ENCODE data around the gene KRT38. TPM values are rescaled to one million over a fixed set of nuclear protein-coding genes. Genes with fewer than 3 reads are reported as not detected.

KRT38 gene
- total RNA-seq, 2 donors from 2014 or later: not detected

DNA sequence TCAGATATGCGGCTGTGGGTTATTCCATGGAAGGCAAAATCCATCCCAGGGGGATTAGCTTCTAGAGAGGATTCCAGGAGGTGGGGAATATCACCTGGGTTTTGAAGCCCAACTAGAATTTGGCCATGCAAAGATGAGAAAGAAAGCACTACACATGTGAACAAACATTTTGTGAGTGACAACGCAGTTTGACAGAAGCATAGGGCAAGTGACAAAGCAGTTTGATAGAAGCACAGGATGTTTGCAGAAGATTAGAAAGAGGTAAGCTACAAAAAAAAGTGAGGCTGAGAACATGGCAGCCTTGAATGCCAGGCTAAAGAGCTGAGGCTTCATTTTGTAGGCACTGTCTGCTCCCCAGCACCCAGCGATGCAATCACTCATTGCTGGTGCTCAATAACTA lies 12.3 kb upstream of the KRT38 start:
- no peaks in the 10 kb centered on the region for H3K4me1 Mint-ChIP-seq (ENCODE audit: low read depth)
- no peaks in the 10 kb centered on the region for H3K27me3 Mint-ChIP-seq (ENCODE audit: low read depth)
- no peak overlapping the region for H3K27ac Mint-ChIP-seq
- peaks cover 0 to 2% of the 10 kb centered on the region in 2 donors for H3K9me3 Mint-ChIP-seq
- no peak for ATAC-seq (replicated peaks in 1 of 2)
- no peak for DNase-seq
- H3K36me3 Mint-ChIP-seq (ENCODE audit: insufficient read depth in 2 of 2): no peaks in the 10 kb centered on the region
- no peak overlapping the region for H3K4me3 Mint-ChIP-seq

DNA sequence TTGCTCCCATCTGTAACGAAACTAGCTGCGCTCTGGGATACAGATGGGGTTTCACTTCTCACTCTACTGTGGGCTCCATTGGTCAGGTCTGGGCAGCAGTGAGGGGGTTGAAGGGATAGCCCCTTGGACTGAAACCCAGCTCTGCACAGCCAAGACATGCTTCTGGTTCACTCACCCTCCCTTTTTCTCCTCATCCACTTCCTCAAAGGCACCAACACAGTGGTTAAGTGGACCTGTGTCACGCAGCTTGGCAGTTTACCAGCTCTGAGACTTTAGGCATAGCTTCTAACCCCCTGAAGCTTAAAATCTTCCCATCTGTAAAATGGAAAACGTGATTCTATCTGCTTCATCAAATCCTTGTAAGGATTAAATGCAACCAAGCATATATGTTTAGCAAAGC lies 11.5 kb upstream of the KRT38 start:
- DNase-seq: no peak
- H3K9me3 Mint-ChIP-seq: peaks cover 0 to 2% of the 10 kb centered on the region in 2 donors
- no peaks in the 10 kb centered on the region for H3K4me1 Mint-ChIP-seq (ENCODE audit: low read depth)
- H3K4me3 Mint-ChIP-seq: no peak overlapping the region
- H3K27me3 Mint-ChIP-seq (ENCODE audit: low read depth): no peaks in the 10 kb centered on the region
- ATAC-seq (replicated peaks in 1 of 2): no peak
- H3K27ac Mint-ChIP-seq: no peak overlapping the region
- no peaks in the 10 kb centered on the region for H3K36me3 Mint-ChIP-seq (ENCODE audit: insufficient read depth in 2 of 2)

DNA sequence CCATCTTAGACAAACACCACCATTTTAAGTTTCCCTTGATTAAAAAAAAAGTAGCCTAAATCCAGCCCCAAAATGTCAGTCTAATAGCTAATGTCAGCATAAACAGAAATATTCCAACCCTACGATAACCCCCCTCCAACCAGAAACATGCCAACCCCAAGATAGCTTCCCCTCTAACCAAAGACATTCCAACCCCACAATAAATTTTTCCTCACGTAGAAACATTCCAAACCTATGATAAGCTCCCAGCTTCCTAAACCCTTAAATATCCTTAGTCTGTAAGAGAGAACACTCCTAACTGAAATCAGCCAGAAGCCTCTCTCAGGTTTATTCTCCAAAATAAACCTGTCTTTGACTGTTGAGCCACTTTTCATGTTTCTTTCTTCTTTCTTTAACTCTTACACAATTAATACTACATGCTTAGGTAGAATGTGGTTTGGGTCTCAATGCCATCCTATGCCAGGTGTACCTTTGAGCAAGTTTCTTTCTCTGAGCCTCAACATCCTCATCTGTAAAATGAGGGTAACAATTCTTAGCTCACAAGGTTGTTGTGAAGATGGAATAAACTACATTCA lies 10.5 kb upstream of the KRT38 start:
- no peak for ATAC-seq (replicated peaks in 1 of 2)
- no peak for DNase-seq
- Mint-ChIP-seq H3K4me1 (ENCODE audit: low read depth) (no peaks in the 10 kb centered on the region), H3K9me3 (peaks cover 0 to 2% of the 10 kb centered on the region in 2 donors), H3K4me3 (no peak overlapping the region), H3K27ac (no peak overlapping the region), H3K36me3 (ENCODE audit: insufficient read depth in 2 of 2) (no peaks in the 10 kb centered on the region), H3K27me3 (ENCODE audit: low read depth) (no peaks in the 10 kb centered on the region)

DNA sequence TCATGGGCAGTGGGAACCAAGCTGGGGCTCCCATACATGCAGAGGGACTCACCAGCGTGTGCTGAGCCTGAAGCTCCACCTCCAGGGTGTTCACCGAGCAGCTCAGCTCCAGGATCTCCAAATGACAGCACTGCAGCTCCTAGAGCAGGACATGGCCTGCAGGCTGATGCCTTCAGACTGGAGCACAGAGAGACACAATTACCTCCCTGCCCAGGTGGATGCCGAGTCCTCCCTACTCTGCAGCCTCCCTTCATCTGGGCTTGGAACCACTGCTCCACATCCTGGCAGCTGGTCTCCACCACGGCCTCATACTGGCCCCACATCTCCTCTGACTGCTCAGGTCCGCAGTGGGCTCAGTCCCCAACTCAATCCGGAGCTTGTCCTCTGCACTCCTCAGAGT lies 8.2 kb upstream of the KRT38 start:
- no peak overlapping the region for H3K27ac Mint-ChIP-seq
- DNase-seq (no peak), ATAC-seq (replicated peaks in 1 of 2) (no peak)
- no peaks in the 10 kb centered on the region for H3K4me1 Mint-ChIP-seq (ENCODE audit: low read depth)
- no peak overlapping the region for H3K4me3 Mint-ChIP-seq
- H3K27me3 Mint-ChIP-seq (ENCODE audit: low read depth): no peaks in the 10 kb centered on the region
- H3K36me3 Mint-ChIP-seq (ENCODE audit: insufficient read depth in 2 of 2): no peaks in the 10 kb centered on the region
- peaks cover 0 to 2% of the 10 kb centered on the region in 2 donors for H3K9me3 Mint-ChIP-seq

DNA sequence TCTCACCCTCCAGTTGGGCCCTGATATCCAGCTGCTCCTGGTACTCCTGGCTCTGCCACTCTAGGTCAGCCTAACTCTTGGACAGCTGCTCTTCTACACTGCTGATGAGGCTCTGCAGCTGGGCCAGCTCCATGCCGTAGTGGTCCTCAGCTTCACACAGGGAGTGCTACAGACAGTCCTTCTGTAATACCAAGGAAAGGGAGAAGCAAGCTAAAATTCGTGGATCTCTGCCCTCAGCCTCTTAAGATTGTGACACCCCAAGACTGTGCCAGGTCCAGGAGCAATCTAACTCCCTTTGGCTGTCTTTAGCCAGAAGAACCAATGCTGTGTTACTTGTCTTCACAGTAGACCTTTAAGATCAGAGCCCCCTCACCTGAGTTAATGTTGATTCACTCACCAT lies 7.7 kb upstream of the KRT38 start:
- ATAC-seq (replicated peaks in 1 of 2): no peak
- H3K4me3 Mint-ChIP-seq: no peak overlapping the region

DNA sequence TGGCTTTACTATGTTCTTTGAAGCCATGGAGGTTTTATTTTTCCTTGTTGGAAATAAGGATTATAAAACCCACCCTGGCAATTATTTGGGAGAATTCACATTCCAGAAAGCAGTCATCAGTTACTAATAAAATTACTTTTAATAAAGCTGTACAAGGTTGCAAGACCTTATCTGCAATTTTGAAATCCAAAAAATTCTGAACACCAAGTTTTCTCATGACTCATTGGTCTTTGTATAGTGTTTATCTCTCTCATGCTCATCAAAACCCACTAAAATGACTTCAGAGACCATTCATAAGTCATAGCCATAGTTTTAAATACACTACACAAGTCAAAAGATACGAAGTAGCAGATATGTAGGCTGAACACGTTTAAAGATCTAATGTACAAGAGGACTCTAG lies 6.0 kb upstream of the KRT38 start:
- DNase-seq: no peak
- Mint-ChIP-seq H3K4me3 (no peak overlapping the region), H3K27me3 (ENCODE audit: low read depth) (peaks cover 12% of the 10 kb centered on the region), H3K36me3 (ENCODE audit: insufficient read depth in 2 of 2) (no peaks in the 10 kb centered on the region), H3K27ac (no peak overlapping the region), H3K9me3 (no peaks in the 10 kb centered on the region), H3K4me1 (ENCODE audit: low read depth) (no peaks in the 10 kb centered on the region)
- peak in 1 of 2 donors; percentile 33 for ATAC-seq (replicated peaks in 1 of 2)

More for the DNA sequence above, 7.7 kb upstream of the KRT38 start:
- Mint-ChIP-seq H3K27me3 (ENCODE audit: low read depth) (no peaks in the 10 kb centered on the region), H3K27ac (no peak overlapping the region), H3K36me3 (ENCODE audit: insufficient read depth in 2 of 2) (no peaks in the 10 kb centered on the region), H3K9me3 (peaks cover 0 to under 1% of the 10 kb centered on the region in 2 donors), H3K4me1 (ENCODE audit: low read depth) (no peaks in the 10 kb centered on the region)
- no peak for DNase-seq

DNA sequence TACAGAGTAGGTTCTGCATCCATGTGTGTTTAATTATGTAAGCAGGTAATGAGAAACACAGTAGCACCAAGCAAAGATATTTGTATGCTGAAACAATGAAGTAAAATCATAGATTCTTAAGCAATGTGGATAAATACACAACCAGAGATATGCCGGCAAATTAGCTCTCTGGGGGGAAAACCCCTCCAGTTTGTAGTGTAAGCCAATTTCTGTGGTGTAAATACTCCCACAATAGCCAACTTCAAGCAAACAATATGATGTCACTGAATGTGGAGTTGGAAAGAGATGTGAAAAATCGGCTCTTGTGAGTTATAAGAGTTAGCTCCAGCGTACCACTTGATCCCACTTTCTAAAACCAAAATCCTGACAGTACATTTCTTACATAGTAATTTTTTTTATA lies 3.9 kb upstream of the KRT38 start:
- H3K9me3 Mint-ChIP-seq: no peaks in the 10 kb centered on the region
- no peak overlapping the region for H3K4me3 Mint-ChIP-seq
- H3K4me1 Mint-ChIP-seq (ENCODE audit: low read depth): no peaks in the 10 kb centered on the region
- DNase-seq (no peak), ATAC-seq (replicated peaks in 1 of 2) (no peak)
- H3K36me3 Mint-ChIP-seq (ENCODE audit: insufficient read depth in 2 of 2): no peaks in the 10 kb centered on the region
- peaks cover 14% of the 10 kb centered on the region for H3K27me3 Mint-ChIP-seq (ENCODE audit: low read depth)
- no peak overlapping the region for H3K27ac Mint-ChIP-seq

DNA sequence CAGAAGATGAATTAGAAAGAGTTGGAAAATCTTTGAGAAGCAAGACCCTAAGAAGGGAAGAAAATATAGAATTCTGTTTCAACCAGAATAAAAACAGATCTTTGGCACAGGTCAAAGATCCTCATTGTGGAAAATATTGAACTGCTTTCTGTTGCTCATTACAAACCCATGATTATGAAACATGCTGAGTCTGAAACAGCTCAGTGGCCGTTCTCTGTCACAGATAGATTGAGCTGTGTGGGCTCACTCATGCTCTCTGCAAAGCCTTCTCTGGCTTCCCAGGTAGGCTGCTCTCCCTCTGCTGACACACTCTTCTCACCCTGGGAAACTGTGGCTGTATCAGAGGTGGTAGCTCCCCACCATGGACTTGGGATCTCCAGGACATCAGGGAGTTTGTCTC lies 3.4 kb upstream of the KRT38 start:
- Mint-ChIP-seq H3K4me1 (ENCODE audit: low read depth) (no peaks in the 10 kb centered on the region), H3K36me3 (ENCODE audit: insufficient read depth in 2 of 2) (no peaks in the 10 kb centered on the region), H3K27ac (no peak overlapping the region), H3K4me3 (no peak overlapping the region), H3K27me3 (ENCODE audit: low read depth) (peaks cover 14% of the 10 kb centered on the region), H3K9me3 (no peaks in the 10 kb centered on the region)
- DNase-seq (no peak), ATAC-seq (replicated peaks in 1 of 2) (peak in 1 of 2 donors; percentile 54)

DNA sequence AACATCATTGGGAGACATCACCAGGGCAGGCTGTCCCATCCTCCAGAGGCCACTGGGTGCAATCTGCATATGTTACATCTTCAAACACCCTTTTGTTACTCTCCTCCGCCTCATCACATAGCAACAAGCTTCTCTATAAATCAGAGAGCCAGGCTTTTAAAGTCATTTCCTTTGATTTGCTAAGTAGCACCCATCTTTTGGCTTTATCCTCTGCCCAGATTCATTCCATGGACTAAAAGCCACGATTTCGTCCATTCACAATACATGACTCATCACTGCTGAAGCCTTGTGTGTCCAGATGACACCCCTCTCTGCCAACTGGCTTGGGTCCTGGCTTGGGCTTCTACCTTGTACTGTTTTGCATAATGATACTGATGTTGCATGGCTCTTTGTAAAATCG lies 2.0 kb upstream of the KRT38 start:
- Mint-ChIP-seq H3K27me3 (ENCODE audit: low read depth) (peaks cover 14% of the 10 kb centered on the region), H3K4me3 (no peak overlapping the region), H3K36me3 (ENCODE audit: insufficient read depth in 2 of 2) (no peaks in the 10 kb centered on the region), H3K27ac (no peak overlapping the region), H3K4me1 (ENCODE audit: low read depth) (no peaks in the 10 kb centered on the region), H3K9me3 (no peaks in the 10 kb centered on the region)
- DNase-seq: no peak
- ATAC-seq (replicated peaks in 1 of 2): no peak

DNA sequence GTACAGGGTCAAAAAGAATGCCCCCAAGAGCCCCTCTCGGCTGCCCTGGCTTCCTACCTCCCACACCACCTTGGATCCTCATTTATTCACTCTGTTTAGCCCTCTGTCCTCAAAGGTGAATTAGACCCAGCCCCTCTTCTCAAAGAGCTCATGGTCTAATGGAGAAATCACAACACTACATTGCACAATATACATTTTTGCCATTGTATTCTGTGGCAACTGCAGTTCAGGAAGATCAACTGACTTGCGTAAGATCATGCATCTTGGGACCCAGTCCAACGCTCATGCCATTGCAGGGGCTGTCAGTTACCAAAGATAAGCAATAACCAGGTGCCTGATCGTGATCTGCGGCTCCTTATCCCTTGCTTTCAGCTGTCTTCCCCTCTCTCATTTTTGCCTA lies 1.4 kb downstream of the KRT38 start:
- Mint-ChIP-seq H3K9me3 (no peaks in the 10 kb centered on the region), H3K27ac (no peak overlapping the region), H3K36me3 (ENCODE audit: insufficient read depth in 2 of 2) (no peaks in the 10 kb centered on the region), H3K4me1 (ENCODE audit: low read depth) (no peaks in the 10 kb centered on the region), H3K4me3 (no peak overlapping the region), H3K27me3 (ENCODE audit: low read depth) (peaks cover 14% of the 10 kb centered on the region)
- ATAC-seq (replicated peaks in 1 of 2) (no peak), DNase-seq (no peak)

DNA sequence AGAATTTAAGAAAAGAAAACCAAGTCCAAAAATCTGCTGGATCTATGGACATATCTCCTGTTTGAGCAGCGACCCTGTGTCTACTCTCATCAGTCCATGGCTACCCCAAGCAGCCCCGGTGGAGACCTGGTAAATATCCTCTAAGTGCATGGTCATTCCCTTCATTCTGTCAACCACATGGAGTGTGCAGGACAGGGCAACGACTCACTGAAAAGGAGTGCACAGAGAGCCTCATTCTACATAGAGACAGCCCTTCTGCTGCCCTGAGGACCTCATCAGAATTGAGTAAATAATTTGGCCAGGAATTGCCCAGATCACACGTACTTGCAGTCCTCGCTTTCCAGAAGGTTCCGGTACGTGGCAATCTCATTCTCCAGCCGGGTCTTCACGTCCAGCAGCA lies 3.0 kb downstream of the KRT38 start:
- no peaks in the 10 kb centered on the region for H3K36me3 Mint-ChIP-seq (ENCODE audit: insufficient read depth in 2 of 2)
- ATAC-seq (replicated peaks in 1 of 2) (no peak), DNase-seq (no peak)

DNA sequence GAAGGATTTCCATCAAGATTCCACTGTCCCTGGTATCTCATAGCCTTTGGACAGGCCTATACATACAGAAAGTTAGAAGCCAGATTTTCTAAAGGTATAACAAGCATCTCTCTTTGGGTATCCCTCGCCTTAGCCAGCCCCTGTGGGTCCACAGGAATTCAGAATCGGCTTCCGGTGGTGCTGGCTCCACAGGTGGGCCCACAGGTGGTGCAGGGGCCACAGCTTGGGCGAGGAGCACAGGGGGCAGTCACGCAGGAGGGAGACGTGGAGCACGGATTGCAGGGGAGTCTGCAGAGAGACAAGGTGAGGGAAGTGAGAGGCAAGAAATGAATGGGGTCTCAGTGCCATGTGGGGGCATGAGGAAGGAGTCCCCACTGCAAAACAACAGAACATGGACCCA lies 3.5 kb downstream of the KRT38 start:
- no peak overlapping the region for H3K4me3 Mint-ChIP-seq
- H3K27ac Mint-ChIP-seq: no peak overlapping the region
- peaks cover 6% of the 10 kb centered on the region for H3K27me3 Mint-ChIP-seq (ENCODE audit: low read depth)
- H3K4me1 Mint-ChIP-seq (ENCODE audit: low read depth): no peaks in the 10 kb centered on the region
- no peaks in the 10 kb centered on the region for H3K9me3 Mint-ChIP-seq
- no peak for ATAC-seq (replicated peaks in 1 of 2)
- no peak for DNase-seq
- H3K36me3 Mint-ChIP-seq (ENCODE audit: insufficient read depth in 2 of 2): no peaks in the 10 kb centered on the region

More for the DNA sequence above, 3.0 kb downstream of the KRT38 start:
- Mint-ChIP-seq H3K9me3 (no peaks in the 10 kb centered on the region), H3K27me3 (ENCODE audit: low read depth) (peaks cover 8% of the 10 kb centered on the region), H3K4me3 (no peak overlapping the region), H3K27ac (no peak overlapping the region), H3K4me1 (ENCODE audit: low read depth) (no peaks in the 10 kb centered on the region)

DNA sequence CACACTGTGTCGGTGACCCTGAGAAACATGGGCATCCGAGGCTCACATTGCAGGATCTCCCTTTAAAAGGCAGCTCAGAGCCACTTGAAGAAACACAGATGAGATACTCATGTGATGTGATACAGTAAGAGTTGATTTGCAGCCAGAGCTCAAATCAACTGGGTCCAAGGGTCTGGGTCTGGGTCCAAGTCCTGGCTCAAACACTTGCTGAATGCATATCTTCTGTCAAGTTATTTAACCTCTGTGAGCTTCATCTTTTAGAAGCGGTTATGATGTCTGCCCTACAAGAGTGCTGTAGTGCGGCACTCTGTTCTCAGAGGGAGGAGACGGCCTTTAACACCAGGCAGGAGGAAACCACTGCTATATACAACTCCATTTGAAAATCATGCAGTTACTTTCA lies 6.4 kb downstream of the KRT38 start:
- H3K36me3 Mint-ChIP-seq (ENCODE audit: insufficient read depth in 2 of 2): no peaks in the 10 kb centered on the region
- H3K4me1 Mint-ChIP-seq (ENCODE audit: low read depth): no peaks in the 10 kb centered on the region
- ATAC-seq (replicated peaks in 1 of 2): no peak
- no peak for DNase-seq
- no peaks in the 10 kb centered on the region for H3K9me3 Mint-ChIP-seq
- H3K4me3 Mint-ChIP-seq: no peak overlapping the region
- no peak overlapping the region for H3K27ac Mint-ChIP-seq
- no peaks in the 10 kb centered on the region for H3K27me3 Mint-ChIP-seq (ENCODE audit: low read depth)

DNA sequence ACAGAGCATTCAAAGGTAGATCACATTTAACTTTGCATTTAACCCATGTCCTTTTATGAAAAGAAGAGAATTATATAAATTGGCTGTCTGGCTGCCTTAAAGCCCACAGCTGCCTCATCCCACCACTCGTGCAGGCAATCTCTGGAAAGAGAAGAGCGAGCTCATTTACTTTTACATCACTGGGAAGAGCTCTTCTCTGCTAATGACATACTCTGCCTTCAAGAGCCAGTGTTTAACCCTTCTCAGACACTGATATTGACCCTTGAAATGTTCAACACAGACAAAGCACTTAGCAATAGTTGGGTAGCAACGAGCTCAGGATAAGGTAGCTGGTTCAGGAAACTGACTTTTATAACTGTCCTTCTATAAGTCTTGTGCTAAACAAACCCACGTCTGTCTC lies 6.8 kb downstream of the KRT38 start:
- Mint-ChIP-seq H3K9me3 (no peaks in the 10 kb centered on the region), H3K27me3 (ENCODE audit: low read depth) (no peaks in the 10 kb centered on the region), H3K36me3 (ENCODE audit: insufficient read depth in 2 of 2) (no peaks in the 10 kb centered on the region), H3K4me1 (ENCODE audit: low read depth) (no peaks in the 10 kb centered on the region), H3K4me3 (no peak overlapping the region), H3K27ac (no peak overlapping the region)
- DNase-seq: no peak
- no peak for ATAC-seq (replicated peaks in 1 of 2)

Measured in activated T-cell treated with anti-CD3 and anti-CD28 coated beads, Interleukin-2, amount 50 U/mL, for 72 hours (primary cell).